Neural crest cell (in vitro differentiated cells): Measurements from ENCODE around the gene BCR. TPM values are rescaled to one million over a fixed set of nuclear protein-coding genes. Genes with fewer than 3 reads are reported as not detected.

Source experiments
- DNase-seq: peaks from one replicate; pipeline ENCODE4 v3.0.0; 2021; ENCODE audit warnings: low read depth, mixed read lengths, low spot score
- H3K27ac Mint-ChIP-seq: one replicate; pipeline ENCODE4 v1.8.0; 2021; ENCODE audit warnings: mild to moderate bottlenecking, mixed read lengths; ENCODE audit not compliant: unreplicated experiment
- H3K27me3 Mint-ChIP-seq: 2 replicates; pipeline ENCODE4 v1.8.0; 2021; ENCODE audit warnings: low read depth, mild to moderate bottlenecking, mixed read lengths
- H3K36me3 Mint-ChIP-seq: 2 replicates; pipeline ENCODE4 v1.8.0; 2021; ENCODE audit warnings: low read depth, mild to moderate bottlenecking, mixed read lengths
- H3K4me1 Mint-ChIP-seq: 2 replicates; pipeline ENCODE4 v1.8.0; 2021; ENCODE audit warnings: mixed read lengths
- H3K4me3 Mint-ChIP-seq: one replicate; pipeline ENCODE4 v1.8.0; 2021; ENCODE audit warnings: mild to moderate bottlenecking, mixed read lengths
- H3K9me3 Mint-ChIP-seq: 2 replicates; pipeline ENCODE4 v1.8.0; 2021; ENCODE audit warnings: mixed read lengths
- CTCF ChIP-seq: fragments of 200-600 bp; sonication (generic); conservative IDR thresholded peaks from 2 replicates; pipeline ENCODE4 v1.5.0; 2021; ENCODE audit warnings: antibody characterized with exemption, mild to moderate bottlenecking
- total RNA-seq: library from RNA; stranded (reverse); gene quantifications from 2 replicates; pipeline ENCODE4 v1.2.1, GENCODE V29; 2021

BCR gene
- total RNA-seq, 1 donor from 2014 or later = 54.2 TPM

- Mint-ChIP-seq H3K9me3 (no peaks in the 10 kb centered on the region), H3K36me3 (peaks cover 3% of the 10 kb centered on the region), H3K4me1 (peaks cover 30% of the 10 kb centered on the region), H3K4me3 (no peak overlapping the region), H3K27ac (no peak overlapping the region), H3K27me3 (no peaks in the 10 kb centered on the region)
- no peak for TF ChIP-seq CTCF
- no peak for DNase-seq
Measured at GRCh38 chr22:23212061-23213021, 32.0 kb downstream of the BCR start.

GRCh38 chr22:23213022-23213555 lies 32.8 kb downstream of the BCR start:
- no peaks in the 10 kb centered on the region for H3K9me3 Mint-ChIP-seq
- TF ChIP-seq CTCF = no peak
- H3K4me3 Mint-ChIP-seq = no peak overlapping the region
- no peaks in the 10 kb centered on the region for H3K27me3 Mint-ChIP-seq
- peaks cover 3% of the 10 kb centered on the region for H3K36me3 Mint-ChIP-seq
- no peak for DNase-seq
- peaks cover 31% of the 10 kb centered on the region for H3K4me1 Mint-ChIP-seq
- no peak overlapping the region for H3K27ac Mint-ChIP-seq

GRCh38 chr22:23213581-23214334 lies 33.4 kb downstream of the BCR start:
- Mint-ChIP-seq H3K4me1 (peaks cover 38% of the 10 kb centered on the region), H3K9me3 (no peaks in the 10 kb centered on the region), H3K4me3 (no peak overlapping the region), H3K36me3 (peaks cover 3% of the 10 kb centered on the region), H3K27ac (no peak overlapping the region), H3K27me3 (no peaks in the 10 kb centered on the region)
- TF ChIP-seq CTCF = no peak
- no peak for DNase-seq

GRCh38 chr22:23214398-23214797 lies 34.1 kb downstream of the BCR start:
- no peaks in the 10 kb centered on the region for H3K27me3 Mint-ChIP-seq
- H3K4me1 Mint-ChIP-seq = peaks cover 44% of the 10 kb centered on the region

More at GRCh38 chr22:23214398-23214797, 34.1 kb downstream of the BCR start:
- no peak overlapping the region for H3K4me3 Mint-ChIP-seq
- H3K9me3 Mint-ChIP-seq = no peaks in the 10 kb centered on the region
- H3K36me3 Mint-ChIP-seq = peaks cover 3% of the 10 kb centered on the region
- no peak overlapping the region for H3K27ac Mint-ChIP-seq
- no peak for DNase-seq
- TF ChIP-seq CTCF = no peak
